GM12878 (cell line): ENCODE measurements around the gene TNFSF8. TPM values are rescaled to one million over a fixed set of nuclear protein-coding genes. Genes with fewer than 3 reads are reported as not detected.

ENCODE experiments used
- ATAC-seq: fragments of 200-7000 bp; cut with Tn5 transposase; 3 replicates; pipeline ENCODE4 v1.9.1; 2020; ENCODE audit warnings: mild to moderate bottlenecking, moderate library complexity
- BruUV-seq: library from RNA; stranded (reverse); fragments of 400-500 nt; replicated peaks from 2 replicates; lab custom pipeline; 2021; lab: Mats Ljungman, UMichigan
- CTCF ChIA-PET: fragments of 300-600 bp; sonication (Branson Sonifier 250); formaldehyde crosslinking; extraction: SDS; loops from one replicate; lab custom pipeline; 2021; ENCODE audit warnings: inconsistent platforms; lab: Yijun Ruan, JAX
- POLR2A ChIA-PET: fragments of 350-600 bp; formaldehyde crosslinking; extraction: SDS; loops from one replicate; lab custom pipeline; 2021; ENCODE audit warnings: inconsistent platforms; lab: Charles Lee
- RAD21 ChIA-PET: fragments of 300-600 bp; sonication (Branson Sonifier 250); formaldehyde crosslinking; loops from one replicate; lab custom pipeline; 2023; ENCODE audit warnings: antibody characterized with exemption; ENCODE audit not compliant: unreplicated experiment; lab: Charles Lee
- SMC1A ChIA-PET: fragments of 300-600 bp; sonication (Branson Sonifier 250); formaldehyde crosslinking; loops from one replicate; lab custom pipeline; 2023; ENCODE audit not compliant: unreplicated experiment, uncharacterized antibody; lab: Charles Lee
- DNase-seq: peaks from one replicate; pipeline ENCODE4 v3.0.0-alpha.2; 2011; ENCODE audit warnings: low read depth, low spot score
- FAIRE-seq: peaks from 3 replicates; lab custom pipeline; 2011; peaks lifted over from hg19 to GRCh38; lab: Jason Lieb, UNC
- H2AFZ ChIP-seq: 2 replicates; pipeline ENCODE4 v1.6.0; 2011; ENCODE audit warnings: low read depth, low read length, control low read depth; ENCODE audit not compliant: control insufficient read depth
- H3K27ac ChIP-seq: 2 replicates; pipeline ENCODE4 v1.5.1; 2011; ENCODE audit warnings: control low read depth; ENCODE audit not compliant: control insufficient read depth, insufficient read depth
- H3K27me3 ChIP-seq, 2 experiments: replicated peaks in 1 of 2; 2 replicates each; pipeline versions ENCODE4 v1.6.0 to v1.6.1; 2011; ENCODE audit warnings: low read length in 1 of 2; ENCODE audit not compliant: control insufficient read depth in 2 of 2, insufficient read depth in 2 of 2
- H3K36me3 ChIP-seq, 2 experiments: 2 replicates each; pipeline ENCODE4 v1.5.1; 2011; ENCODE audit warnings: low read length in 1 of 2; ENCODE audit not compliant: control insufficient read depth in 2 of 2, insufficient read depth in 2 of 2
- H3K4me1 ChIP-seq: 2 replicates; pipeline ENCODE4 v1.6.1; 2011; ENCODE audit warnings: mild to moderate bottlenecking, low read length, moderate library complexity, mixed read lengths; ENCODE audit not compliant: control insufficient read depth, insufficient read depth
- H3K4me2 ChIP-seq: 2 replicates; pipeline ENCODE4 v1.6.0; 2011; ENCODE audit warnings: control low read depth; ENCODE audit not compliant: control insufficient read depth, insufficient read depth
- H3K4me3 ChIP-seq: fragments of 200-600 bp; sonication (generic); 2 replicates; pipeline ENCODE4 v1.5.1; 2016
- H3K79me2 ChIP-seq: 2 replicates; pipeline ENCODE4 v1.6.0; 2011; ENCODE audit warnings: low read length; ENCODE audit not compliant: control insufficient read depth, insufficient read depth
- H3K9ac ChIP-seq: 2 replicates; pipeline ENCODE4 v1.8.0; 2011; ENCODE audit warnings: low read length, control low read depth, mixed read lengths; ENCODE audit not compliant: control insufficient read depth, insufficient read depth
- H3K9me3 ChIP-seq: replicated peaks from 3 replicates; pipeline ENCODE4 v1.5.1; 2011; ENCODE audit warnings: mild to moderate bottlenecking, low read length; ENCODE audit not compliant: control insufficient read depth, insufficient read depth
- H4K20me1 ChIP-seq: 2 replicates; pipeline ENCODE4 v1.6.0; 2011; ENCODE audit not compliant: control insufficient read depth, insufficient read depth
- BRCA1 ChIP-seq: IDR thresholded peaks from 2 replicates; pipeline ENCODE4 v1.6.1; 2011; ENCODE audit warnings: low read depth, low read length, improper control_type of control experiment
- CHD1 ChIP-seq: IDR thresholded peaks from 2 replicates; pipeline ENCODE4 v1.6.1; 2012; ENCODE audit warnings: low read depth, low read length, improper control_type of control experiment
- GATAD2B ChIP-seq: fragments of 450-650 bp; conservative IDR thresholded peaks from 2 replicates; pipeline ENCODE4 v1.6.1; 2017; ENCODE audit warnings: low read depth, mild to moderate bottlenecking, moderate library complexity
- MTA3 ChIP-seq: IDR thresholded peaks from 2 replicates; pipeline ENCODE4 v1.6.1; 2012; ENCODE audit warnings: low read length, inconsistent platforms, borderline replicate concordance
- PBX3 ChIP-seq: IDR thresholded peaks from 2 replicates; pipeline ENCODE4 v1.6.1; 2011; ENCODE audit warnings: mild to moderate bottlenecking, low read depth, low read length, moderate library complexity; ENCODE audit not compliant: insufficient replicate concordance
- SMARCA5 ChIP-seq: fragments of 450-650 bp; IDR thresholded peaks from 2 replicates; pipeline ENCODE4 v1.6.1; 2017; ENCODE audit warnings: mild to moderate bottlenecking
- ZNF217 ChIP-seq: fragments of 450-650 bp; IDR thresholded peaks from 2 replicates; pipeline ENCODE4 v1.6.1; 2017; ENCODE audit warnings: antibody characterized with exemption, mild to moderate bottlenecking
- WGBS: methylation state at CpG from one replicate; pipeline ENCODE4 v1.1.6; 2016; ENCODE audit warnings: low lambda C conversion rate; ENCODE audit not compliant: insufficient replicate concordance, insufficient coverage; ENCODE audit errors: missing lambda C conversion rate; 5-methylcytosine and 5-hydroxymethylcytosine counted together
- in situ Hi-C: fragments of 300-500 bp; cut with MboI; formaldehyde crosslinking; loops from 9 replicates; pipeline ENCODE4 v1.14.3; 2018; ENCODE audit warnings: mixed read lengths
- intact Hi-C: fragments of 100-400 bp; cut with micrococcal nuclease; formaldehyde crosslinking; loops from one replicate; pipeline ENCODE4 v1.14.2; 2022; ENCODE audit not compliant: unreplicated experiment
- polyA plus RNA-seq, 11 experiments: library from polyadenylated mRNA; depleted of rRNA in 4 of 11; unstranded in 6 of 11; stranded (reverse) in 5 of 11; fragments of >200 nt; fragmentation: Nextera tagmentation in 4 of 11; fragmentation: Illumina TruSeq in 1 of 11; extraction: Ambion mirVana in 4 of 11; extraction: Trizol in 1 of 11; gene quantifications; 1 replicate in 1 of 11; 2 replicates in 10 of 11; pipeline versions ENCODE4 v1.2.1 to v1.2.3, GENCODE V29; 2011 to 2016; ENCODE audit warnings: inconsistent platforms in 2 of 11, missing spikeins in 2 of 11, low read depth in 1 of 11
- total RNA-seq, 4 experiments: library from RNA; depleted of rRNA in 3 of 4; stranded (reverse); fragments of >200 nt in 3 of 4; fragmentation: Illumina TruSeq in 1 of 4; extraction: Trizol in 1 of 4; gene quantifications; 2 replicates each; pipeline versions ENCODE4 v1.2.1 to v1.2.3, GENCODE V29; 2013 to 2021
- TF ChIP-seq, protein P1 (sequence below): fragments of 450-650 bp; IDR thresholded peaks from 2 replicates; pipeline ENCODE4 v1.6.1; 2017; ENCODE audit warnings: mild to moderate bottlenecking

Gene TNFSF8
- total and polyA plus RNA-seq, 10 of the 15 experiments (the other 5 are each of a cell fraction or from before 2014, with no cell fraction given), result 0.10 to 0.29 (median 0.15) TPM; not detected in 7

GRCh38 chr9:114854736-114855355, 75.5 kb downstream of the TNFSF8 start:
- H4K20me1 ChIP-seq, result no peaks in the 10 kb centered on the region
- ChIA-PET SMC1A (no interaction called here), CTCF (no interaction called here), POLR2A (no interaction called here), RAD21 (no interaction called here)
- ATAC-seq (no peak), DNase-seq (no peak), FAIRE-seq (no peak)
- no peaks in the 10 kb centered on the region for H3K36me3 ChIP-seq
- TF ChIP-seq BRCA1 (no peak), MTA3 (no peak), GATAD2B (no peak), PBX3 (no peak), SMARCA5 (no peak), CHD1 (no peak), ZNF217 (no peak)
- TF ChIP-seq, protein P1, sequence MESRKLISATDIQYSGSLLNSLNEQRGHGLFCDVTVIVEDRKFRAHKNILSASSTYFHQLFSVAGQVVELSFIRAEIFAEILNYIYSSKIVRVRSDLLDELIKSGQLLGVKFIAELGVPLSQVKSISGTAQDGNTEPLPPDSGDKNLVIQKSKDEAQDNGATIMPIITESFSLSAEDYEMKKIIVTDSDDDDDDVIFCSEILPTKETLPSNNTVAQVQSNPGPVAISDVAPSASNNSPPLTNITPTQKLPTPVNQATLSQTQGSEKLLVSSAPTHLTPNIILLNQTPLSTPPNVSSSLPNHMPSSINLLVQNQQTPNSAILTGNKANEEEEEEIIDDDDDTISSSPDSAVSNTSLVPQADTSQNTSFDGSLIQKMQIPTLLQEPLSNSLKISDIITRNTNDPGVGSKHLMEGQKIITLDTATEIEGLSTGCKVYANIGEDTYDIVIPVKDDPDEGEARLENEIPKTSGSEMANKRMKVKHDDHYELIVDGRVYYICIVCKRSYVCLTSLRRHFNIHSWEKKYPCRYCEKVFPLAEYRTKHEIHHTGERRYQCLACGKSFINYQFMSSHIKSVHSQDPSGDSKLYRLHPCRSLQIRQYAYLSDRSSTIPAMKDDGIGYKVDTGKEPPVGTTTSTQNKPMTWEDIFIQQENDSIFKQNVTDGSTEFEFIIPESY, result no peak
- in situ Hi-C loops (no loop called here), intact Hi-C loops (no loop called here)
- H3K9me3 ChIP-seq, result no peaks in the 10 kb centered on the region; the same call in 1 of the 3 replicates
- no peaks in the 10 kb centered on the region for H3K4me1 ChIP-seq
- H3K4me3 ChIP-seq, result no peak overlapping the region
- H3K4me2 ChIP-seq, result no peak overlapping the region
- H3K79me2 ChIP-seq, result no peaks in the 10 kb centered on the region
- no TSS peak for BruUV-seq
- WGBS, result 33% methylated on average over 7 of the region's 7 CpGs
- H3K9ac ChIP-seq, result no peak overlapping the region
- H2AFZ ChIP-seq, result no peak overlapping the region
- peaks cover 0 to 3% of the 10 kb centered on the region in 2 experiments; a peak in 2 of 4 replicates for H3K27me3 ChIP-seq
- no peak overlapping the region for H3K27ac ChIP-seq
